HG02943 (cell line): ENCODE measurements around the gene DLG2.

ENCODE experiments used
- ATAC-seq: cut with Tn5 transposase; IDR thresholded peaks from one replicate; pipeline ENCODE4 v1.9.1; 2021; ENCODE audit warnings: mild to moderate bottlenecking, low read depth, moderate library complexity; ENCODE audit not compliant: unreplicated experiment

DLG2 gene

DNA sequence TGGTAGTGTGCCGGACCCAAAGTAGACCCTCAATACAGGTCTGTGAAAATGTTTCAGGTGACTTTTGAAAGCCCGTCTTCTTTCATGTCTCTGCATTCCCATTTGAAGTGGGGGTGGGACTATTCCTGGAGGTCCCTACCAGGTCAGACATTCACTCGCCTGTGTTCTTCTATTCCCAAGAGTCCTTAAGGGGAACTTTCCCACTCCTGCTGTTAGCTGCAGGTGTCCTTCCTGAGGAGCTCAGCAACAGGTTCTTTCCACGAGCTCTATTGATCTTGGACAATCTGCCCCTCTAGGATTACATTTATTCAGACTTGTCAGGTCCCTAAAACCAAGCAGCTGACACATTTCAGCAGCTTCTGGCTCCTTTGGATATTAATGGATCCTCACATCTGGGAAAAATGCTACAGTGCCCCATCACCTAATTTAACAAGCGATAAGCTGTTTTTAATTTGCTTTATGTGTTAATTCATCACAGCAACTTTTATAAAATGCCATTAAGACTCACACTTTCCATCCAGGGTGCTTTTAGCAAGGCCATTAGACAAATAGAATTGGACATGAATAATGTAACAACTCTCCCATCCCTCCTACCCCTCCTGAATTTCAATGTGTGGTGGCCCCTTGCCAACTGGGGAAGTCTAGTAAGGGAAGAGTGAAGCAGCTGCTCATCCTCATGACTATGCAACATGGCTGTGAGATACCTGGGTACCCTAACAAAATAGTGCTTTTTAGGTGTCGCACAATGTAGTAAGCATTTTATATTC lies 2081.5 kb downstream of the DLG2 start:
- no peak for ATAC-seq

DNA sequence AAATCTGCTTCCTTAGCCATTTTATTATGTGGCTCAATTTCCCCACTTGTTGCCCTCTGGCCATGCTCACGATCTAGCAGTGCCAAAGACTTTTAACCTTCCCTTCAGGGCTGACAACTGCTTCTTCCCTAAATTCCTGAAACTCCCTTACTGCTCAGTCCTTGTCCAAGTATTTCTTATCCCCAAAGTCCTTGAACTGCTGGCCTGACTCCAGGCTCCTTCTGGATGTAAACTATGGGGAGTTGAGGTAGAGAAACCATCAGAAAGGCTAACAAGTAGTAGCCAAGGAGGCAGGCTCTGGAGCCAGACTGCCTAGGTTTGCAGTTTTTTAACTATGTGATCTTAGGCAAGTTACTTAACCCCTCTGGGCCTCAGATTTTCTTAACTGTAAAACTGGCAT lies 2082.3 kb downstream of the DLG2 start:
- no peak for ATAC-seq

DNA sequence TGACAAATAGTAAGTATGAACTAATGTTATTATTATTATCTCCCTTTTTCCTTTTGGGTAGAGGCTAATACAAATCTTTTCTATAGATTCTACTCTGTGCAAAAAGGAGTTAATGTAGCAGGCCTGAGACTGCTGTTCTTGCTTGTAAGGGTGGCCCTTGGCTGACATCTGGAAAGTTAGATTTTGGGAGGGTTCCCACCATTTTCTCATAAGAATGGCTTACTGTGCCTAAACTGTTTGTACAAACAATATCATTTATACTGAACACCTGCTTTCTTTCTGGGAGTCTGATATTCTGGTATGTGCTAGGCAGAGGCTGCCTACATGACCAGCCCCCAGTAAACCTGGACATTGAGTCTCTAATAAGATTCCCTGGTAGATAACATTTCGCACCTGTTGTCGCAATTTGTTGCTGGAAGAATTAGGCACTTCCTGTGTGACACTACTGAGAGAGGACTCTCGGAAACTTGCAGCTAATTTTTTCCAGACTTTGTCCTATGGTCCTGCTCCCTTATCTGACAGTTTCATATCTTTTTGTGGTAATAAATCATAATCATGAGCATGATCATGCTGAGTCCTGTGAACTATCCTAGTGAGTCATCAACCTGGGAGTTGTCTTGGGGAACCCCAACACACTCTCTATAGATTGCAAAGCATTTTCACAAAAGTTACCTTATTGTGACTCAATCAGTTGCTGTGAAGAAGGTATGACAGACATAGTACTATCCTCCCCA lies 2083.3 kb downstream of the DLG2 start:
- ATAC-seq: no peak

DNA sequence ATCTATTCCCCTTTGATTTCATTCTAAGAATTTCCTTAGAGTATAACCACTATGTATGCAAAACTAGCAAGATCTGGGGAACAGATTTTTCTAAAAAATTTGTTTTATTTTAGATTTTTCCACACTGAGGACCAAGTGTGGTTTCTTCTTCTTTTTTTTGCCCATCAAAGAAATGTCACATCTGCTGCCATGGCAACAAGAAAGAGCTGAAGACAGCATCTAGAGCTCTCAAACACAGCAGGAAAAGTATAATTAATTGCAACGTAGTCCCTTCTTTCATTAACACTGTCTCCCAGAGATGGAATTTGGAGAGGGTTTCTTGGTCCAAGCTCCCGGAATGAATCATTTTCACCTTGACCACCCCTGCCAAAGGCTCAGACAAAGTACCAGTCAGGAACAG lies 2084.3 kb downstream of the DLG2 start:
- no peak for ATAC-seq

DNA sequence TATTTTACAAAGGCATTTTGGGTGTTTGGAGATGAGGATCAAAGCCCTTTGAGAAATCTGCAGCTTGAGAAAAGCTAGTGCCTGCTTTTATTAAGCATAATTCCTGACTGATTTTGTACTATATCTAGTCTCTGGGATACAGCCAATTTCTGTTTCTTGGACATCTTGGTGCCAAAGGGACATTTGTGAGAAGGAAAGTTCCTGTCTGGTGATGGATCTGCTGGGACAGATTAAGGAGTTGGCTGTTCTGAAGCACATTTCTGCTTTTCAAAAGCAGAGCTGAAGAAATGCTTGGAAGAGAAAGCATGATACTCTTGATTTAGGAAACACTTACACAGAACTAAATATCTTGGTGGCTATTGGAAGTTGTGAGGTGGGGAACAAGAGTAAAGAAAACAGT lies 2086.4 kb downstream of the DLG2 start:
- no peak for ATAC-seq

DNA sequence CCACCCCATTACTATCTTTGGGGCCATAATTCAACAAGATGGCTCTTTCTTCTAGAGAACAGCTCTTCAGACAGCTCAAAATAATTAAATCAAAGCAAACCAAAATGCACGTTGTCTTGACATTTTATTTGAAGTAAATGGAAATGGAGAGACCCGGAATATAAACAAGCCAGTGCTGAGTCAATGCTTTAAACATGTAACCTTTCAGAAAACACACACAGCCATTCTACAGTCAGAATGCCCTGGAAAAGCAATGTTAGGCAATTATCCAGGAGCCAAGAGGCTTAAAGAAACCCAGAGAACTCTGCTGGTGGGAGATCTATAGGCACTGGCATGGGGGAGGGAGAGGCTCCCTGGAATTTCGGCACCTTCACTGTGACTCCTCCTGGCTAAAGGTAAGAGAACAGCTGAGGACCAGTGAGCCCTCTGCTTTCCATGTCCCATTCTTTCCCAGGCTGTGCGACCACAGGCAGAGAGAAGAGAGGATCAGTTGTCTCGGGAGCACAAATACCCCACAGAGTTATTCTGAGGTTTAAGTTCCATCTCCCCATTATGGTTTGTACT lies 2086.9 kb downstream of the DLG2 start:
- no peak for ATAC-seq

DNA sequence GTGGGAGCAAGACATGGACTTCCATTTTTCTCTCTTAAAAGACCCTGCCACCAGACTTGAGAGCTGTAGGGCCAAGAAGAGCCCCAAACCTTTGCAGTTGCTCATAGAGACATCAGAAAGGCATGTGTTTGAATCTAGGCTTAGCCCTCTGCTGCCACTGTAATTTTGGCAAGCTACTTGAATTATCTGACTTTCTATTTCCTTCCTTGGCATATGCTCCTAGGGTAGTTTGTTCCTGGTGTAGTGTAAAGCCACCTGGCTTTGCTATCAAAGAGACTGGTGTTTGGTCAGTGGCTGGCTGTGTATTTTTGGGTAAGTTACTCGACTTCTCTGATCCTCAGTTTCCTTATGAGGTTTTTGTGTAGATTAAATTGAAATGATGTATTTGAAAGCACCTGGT lies 2088.9 kb downstream of the DLG2 start:
- ATAC-seq: no peak

DNA sequence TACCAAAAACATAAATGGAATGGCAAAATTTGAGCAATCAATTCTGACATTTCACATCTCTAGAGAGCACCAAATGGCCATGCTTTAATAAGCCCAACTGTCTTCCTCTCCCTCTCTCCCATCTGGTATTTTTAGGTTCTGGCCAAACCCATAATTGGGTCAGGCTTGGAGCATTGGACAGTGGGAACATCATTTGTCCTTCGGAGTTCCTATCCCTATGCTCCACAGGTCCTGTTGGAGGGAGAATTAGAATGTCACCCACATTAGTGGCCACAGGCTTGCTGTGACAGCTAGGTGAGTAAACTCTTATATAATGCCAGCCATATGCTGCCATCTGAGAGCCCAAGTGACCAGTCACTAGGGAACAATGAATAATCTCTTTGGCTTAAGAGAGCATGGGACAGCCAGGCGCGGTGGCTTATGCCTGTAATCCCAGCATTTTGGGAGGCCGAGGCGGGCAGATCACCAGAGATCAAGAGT lies 2090.0 kb downstream of the DLG2 start:
- ATAC-seq: no peak

DNA sequence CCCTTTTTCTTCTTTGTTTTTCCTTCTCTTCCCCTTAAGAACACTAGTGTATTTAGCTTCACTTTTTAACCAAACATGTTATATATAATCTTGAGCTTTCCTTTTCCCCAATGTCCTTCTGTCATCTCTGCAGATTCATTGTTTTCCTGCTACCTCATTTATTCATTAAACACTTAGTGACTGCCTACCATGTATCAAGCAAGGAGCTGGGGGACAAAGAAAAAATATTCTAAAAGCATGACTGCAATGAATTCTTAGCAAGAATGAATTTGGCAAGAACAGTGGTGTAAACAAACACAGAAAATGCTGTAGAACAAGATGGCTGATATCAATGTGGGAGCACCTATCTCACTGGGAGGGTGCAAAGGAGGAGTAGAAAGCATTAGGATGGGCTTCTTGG lies 2094.0 kb downstream of the DLG2 start:
- ATAC-seq: no peak

DNA sequence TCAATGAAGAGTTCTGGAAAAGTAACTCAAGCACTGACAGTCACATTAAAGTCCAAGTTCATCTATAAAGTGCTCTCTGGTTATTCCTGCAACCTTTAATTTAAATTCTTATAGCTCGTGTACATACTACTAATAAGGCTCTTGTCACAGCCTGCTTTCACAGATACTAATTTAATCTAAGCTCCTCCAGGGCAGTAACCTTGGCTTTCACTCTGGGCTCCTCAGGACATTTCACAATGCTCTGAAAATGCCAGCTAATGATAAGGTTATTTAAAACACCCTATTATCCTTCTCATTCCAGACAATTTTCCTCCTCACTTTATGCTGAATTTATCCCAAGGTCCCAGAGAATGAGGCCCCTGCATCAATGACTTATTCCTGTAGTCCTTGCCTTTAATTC lies 2098.3 kb downstream of the DLG2 start:
- ATAC-seq: no peak

DNA sequence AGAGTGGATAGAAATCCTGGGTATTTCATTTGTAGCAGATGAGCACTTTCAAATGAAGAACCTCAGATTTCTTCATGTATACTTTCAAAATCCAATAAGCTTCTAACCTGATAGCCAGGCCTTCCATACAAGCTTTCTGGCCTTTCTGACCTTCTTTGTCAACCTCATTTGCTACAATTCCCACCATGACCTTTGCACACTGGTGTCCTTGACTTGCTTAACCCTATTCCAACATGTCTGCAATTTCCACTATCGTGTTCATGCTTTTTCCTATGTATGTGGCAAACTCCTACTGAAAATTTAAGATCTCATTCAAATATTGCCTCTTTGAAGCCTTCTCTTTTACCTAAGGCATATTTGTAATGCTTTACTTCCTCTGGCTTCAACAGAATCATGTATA lies 2098.9 kb downstream of the DLG2 start:
- no peak for ATAC-seq

DNA sequence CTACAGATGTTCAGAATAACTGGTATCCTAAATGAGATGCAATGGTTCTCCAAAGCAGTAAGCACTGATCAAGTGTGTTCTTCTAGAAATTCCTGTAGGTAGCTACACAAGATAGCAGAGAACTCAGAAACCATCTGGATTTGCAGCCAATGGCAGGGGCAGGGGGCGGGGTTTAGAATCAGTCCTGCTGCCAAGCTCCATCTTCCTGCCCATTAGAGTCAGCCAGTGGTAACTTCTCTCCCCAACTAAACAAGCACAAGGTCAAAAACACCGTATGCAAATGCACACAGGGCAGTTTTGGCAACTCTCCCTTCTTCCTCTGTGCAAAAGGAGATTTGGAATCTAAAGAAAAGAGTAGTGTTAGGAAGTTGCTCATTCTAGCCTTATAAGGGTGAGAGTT lies 2103.5 kb downstream of the DLG2 start:
- no peak for ATAC-seq

DNA sequence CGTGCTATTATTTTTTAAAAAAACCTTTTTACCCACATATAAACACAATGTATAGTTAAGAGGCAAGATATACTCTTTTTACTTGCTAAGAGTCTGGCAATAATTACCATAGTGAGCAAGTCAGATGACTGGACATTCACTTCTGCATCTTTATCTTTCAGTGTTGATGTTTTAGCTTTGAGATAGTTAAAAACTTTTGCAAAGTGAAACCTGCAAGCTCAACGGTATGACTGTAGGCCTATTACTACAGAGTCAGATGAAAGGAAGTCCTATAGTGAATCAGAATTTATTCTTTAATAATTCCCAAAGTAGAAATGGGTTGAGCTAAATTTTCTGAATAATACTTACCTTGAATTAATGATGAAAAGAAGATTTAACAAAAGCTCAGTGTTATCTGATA lies 2104.2 kb downstream of the DLG2 start:
- no peak for ATAC-seq

DNA sequence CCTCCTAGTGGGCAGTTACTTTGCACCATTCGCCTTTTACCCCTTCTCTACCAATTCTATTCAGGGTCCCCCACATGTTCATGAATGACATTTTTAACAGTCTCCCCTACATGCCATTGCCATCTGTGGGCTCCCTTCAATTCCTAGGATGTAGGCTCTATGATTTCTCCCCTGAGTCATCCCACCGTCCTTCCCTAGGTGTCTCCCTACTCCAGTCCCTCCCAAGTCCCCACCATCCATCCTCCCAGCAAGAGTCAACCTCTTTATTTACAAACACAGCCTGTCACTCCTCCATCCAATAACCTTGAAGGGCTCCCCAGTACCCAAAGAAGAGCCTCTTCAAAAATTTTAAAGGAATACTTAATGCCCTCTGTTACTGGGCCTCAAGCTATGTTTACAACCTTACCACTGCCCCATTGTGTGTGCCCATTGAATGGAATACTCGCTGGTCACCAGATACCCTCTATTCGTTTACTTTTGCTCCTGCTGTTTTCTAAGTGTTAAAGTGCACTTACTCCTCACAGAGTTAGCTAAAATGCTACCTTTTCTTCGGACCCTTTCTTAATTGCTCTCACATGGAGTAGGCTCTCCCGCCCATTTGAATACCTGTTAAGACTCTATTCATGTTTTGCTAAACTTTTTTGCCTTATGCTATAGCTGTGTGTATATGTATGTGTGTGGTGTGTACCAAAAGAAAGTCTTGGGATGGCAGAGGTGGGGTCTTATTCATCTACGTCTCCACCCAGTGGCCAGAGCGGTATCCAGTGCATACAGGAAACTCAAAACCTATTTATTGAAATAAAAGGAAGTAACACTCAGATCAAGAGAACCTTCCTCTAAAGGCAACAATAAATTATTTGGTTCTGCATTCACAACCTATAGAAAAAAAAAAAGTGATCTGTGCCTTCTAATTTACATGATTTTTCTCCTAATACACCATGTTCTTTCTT lies 2105.2 kb downstream of the DLG2 start:
- no peak for ATAC-seq

DNA sequence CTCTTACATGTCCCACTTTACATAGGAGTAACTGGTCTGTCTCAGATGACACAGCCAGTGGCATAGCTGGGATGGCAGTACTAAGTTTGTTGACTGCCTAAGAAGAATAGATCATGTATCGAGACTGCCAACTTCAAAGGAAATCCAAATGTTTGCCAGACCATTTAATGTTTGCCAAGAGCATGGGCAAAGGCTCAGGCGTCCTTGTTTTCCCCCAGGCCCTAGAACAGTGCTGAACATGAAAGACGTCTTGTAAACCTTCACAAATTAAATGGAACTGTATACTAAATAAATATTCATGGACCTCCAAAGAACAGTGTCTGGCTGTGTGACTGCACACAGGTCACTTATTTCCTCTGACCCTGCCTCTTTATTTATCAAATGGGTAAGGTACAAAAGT lies 2106.3 kb downstream of the DLG2 start:
- ATAC-seq: no peak

DNA sequence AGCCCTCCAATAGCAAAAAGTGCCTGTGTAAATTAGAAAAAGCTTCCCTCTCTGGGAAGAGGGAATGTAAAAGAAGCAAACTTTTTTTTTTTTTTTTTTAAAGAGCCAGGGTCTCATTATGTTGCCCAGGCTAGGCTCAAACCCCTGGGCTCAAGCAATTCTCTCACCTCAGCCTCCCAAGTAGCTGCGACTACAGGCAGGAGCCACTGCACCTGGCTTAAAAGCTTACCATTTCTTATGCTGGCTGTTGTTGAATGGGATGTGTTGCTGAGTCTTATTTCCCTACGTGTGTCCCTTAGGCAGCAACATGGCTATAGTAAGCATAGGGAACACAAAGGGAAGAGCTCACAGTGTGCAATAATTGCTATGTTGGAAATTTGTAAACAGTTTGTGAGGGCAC lies 2115.5 kb downstream of the DLG2 start:
- ATAC-seq: no peak

DNA sequence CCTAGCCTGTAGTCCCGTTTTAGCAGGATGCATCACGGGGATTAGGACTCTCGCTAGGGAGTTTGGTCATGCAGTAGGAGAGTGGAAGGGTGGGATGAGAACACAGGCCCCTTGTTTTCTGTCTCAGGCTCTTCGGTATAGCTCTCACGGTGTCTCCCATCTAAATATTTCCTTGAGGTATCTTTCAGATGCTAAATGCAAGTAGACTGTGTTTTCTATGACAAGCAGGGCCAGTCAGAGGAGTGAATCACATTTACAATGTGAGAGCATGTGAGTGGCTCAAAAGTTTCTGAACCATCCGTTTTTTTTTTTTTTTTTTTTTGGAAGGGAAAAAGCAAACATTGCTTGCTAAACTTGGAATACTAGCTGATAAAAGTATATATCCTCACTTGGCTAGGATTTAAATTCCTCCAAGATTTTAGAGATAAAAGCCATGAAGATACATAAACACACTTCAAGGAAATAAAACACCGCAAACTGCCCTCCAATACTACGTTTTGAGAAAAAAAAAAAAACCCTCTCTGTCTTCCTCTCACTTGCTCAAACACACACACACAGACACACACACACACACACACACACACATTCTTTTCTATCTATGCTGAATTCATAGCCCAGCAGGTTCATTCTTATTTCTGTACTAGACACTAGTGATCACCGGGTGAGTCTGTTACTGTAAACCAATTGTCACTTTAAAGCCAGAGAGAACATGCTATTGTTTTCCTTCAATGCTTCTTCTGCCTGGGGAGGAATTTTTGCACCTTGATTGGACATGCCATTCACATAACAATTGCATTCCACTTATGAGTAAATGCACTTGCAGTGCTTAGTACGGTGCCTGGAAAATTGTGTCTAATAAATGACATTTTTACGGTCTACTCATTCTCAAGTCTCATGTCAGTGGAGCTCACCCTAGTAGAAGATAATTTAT lies 2116.3 kb downstream of the DLG2 start:
- no peak for ATAC-seq

DNA sequence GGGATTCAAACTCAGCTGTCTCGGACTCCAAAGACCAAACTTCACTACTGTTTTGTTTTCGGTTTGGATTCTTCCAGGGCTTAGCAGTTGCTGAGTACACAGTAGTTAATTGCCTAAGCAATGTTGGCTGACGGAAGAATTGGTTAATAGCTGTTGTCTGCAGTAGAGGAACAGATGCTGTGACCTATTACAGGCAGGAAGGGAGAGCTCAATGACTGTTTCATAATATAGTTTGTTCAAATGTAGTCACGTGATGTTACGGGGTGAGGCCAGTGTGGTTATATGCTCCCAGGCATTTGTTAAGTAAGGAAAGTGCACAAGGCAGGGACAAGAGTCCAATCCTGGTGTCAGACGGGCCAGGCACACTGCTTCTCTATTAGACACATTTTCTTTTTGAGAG lies 2118.3 kb downstream of the DLG2 start:
- ATAC-seq: no peak

DNA sequence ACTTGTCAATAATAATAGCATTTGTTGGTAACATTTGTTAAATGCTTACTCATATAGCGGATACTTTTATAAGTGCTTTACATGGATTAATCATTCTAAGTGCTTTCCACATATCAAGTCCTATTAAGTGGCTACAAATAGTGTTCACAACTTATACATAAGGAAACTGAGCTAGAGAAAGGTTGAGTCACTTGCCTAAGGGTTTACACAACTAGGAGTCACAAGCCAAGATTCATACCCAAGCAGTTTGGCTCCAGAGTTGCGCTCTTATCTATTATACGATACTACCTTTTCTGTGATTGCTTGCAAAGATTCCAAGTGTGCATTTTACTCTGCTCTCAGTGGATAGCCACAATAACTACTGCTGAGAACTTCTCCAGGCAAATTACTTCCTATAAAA lies 2125.1 kb downstream of the DLG2 start:
- no peak for ATAC-seq

DNA sequence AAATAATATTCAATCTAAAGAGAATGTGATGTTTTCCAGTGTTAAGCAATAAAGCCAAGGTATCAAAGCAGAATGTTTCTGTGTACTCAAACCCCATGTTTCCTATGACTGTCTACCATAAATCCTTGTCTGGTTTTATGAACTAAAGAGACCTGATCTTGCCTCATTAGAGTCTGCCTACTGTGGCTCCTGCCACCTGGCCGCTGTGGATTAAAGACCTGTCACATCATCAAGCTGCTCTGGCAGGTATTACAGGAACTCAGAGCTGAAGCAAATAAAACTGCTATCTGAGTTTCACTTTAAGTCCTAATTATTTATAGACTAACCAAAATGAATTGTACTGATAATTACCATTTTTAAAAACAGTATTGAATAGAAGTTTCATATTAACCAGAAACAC lies 2133.2 kb downstream of the DLG2 start:
- no peak for ATAC-seq
